GM19240 (cell line): Measurements from ENCODE around the gene TSPAN32.

ENCODE experiments used
- DNase-seq: peaks from one replicate; pipeline ENCODE4 v3.0.0; 2011; ENCODE audit warnings: low spot score; ENCODE audit not compliant: insufficient read length

The TSPAN32 gene, protein sequence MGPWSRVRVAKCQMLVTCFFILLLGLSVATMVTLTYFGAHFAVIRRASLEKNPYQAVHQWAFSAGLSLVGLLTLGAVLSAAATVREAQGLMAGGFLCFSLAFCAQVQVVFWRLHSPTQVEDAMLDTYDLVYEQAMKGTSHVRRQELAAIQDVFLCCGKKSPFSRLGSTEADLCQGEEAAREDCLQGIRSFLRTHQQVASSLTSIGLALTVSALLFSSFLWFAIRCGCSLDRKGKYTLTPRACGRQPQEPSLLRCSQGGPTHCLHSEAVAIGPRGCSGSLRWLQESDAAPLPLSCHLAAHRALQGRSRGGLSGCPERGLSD

DNA sequence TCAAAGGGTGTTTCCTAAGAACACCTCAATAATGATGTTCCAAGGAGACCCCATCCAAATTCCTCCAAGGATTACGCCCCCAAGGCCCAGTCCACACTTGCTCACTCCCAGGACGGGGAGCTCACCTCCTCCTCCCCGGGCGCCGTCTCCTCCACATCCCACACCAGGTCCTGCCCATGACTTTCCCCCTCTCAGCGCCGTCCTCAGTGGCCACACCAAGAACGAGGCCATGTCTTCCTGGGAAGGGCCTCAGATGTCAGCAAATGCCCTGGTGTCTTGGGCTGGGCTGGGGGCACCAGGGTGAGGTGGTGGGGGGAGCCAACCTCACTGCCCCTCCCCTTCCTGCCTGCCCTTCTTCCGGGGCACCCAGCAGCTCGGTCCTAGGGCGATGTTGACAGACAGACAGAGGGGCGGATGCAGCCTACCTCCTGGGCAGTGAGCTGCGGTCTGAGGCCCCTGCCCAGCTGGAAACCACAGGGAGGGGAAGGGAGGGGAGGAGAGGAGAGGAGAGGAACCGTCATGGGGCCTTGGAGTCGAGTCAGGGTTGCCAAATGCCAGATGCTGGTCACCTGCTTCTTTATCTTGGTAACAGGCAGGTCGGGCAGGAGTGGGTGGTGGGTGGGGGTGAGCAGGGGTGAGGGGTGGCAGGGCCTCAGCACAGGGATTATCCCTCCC lies at the start of gene TSPAN32, which contains the start of gene C11orf21:
TSPAN32 (plus strand) TSS at position 383 of the 675 bp plus-strand sequence; CDS start at position 520, 137 bp downstream.
C11orf21 (minus strand) TSS at position 288 of the 675 bp plus-strand sequence; CDS start at position 178, 110 bp downstream.
- DNase-seq = no peak

DNA sequence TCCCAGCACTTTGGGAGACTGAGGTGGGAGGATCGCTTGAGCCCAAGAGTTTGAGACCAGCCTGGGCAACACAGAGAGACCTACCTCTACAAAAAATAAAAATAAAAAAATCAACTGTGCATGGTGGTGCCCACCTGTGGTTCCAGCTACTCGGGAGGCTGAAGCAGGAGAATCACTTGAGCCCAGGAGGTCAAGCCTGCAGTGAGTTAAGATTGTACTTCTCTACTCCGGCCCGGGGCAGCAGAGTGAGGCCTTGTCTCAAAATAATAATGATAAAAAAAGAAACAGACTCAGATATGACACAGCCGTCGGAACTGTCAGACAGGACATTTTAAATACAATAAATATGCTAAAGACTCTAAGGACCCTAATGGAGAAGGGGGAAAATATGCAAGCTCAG lies 49.8 kb upstream of the TSPAN32 start:
- no peak for DNase-seq

DNA sequence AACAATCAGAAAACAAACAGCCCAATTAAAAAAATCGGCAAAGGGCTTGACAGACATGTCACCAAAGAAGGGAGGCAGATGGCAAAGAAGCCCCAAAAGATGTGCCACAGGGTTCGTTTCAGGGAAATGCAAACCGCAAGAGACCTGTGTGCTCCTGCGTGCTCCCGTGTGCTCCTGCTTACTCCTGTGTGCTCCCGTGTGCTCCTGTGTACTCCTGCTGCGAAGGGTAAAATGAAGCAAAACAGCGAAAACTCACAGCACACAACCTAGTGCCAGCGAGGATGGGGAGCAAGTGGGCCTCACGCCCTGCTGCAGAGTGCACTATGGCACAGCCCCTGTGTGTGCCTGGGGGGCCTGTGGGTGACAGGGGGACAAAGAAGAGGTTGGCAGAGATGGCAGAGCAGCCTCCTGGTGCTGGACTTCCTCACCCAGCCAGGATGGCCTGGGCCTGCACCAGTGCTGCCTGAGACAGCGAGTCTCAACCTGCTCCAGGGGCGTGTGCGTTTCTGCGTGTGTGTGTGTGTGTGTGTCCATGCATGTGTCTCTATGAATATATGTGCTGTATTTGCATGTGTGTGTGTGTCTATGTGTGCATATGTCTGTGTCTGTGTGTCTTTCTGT lies 45.4 kb upstream of the TSPAN32 start:
- no peak for DNase-seq

DNA sequence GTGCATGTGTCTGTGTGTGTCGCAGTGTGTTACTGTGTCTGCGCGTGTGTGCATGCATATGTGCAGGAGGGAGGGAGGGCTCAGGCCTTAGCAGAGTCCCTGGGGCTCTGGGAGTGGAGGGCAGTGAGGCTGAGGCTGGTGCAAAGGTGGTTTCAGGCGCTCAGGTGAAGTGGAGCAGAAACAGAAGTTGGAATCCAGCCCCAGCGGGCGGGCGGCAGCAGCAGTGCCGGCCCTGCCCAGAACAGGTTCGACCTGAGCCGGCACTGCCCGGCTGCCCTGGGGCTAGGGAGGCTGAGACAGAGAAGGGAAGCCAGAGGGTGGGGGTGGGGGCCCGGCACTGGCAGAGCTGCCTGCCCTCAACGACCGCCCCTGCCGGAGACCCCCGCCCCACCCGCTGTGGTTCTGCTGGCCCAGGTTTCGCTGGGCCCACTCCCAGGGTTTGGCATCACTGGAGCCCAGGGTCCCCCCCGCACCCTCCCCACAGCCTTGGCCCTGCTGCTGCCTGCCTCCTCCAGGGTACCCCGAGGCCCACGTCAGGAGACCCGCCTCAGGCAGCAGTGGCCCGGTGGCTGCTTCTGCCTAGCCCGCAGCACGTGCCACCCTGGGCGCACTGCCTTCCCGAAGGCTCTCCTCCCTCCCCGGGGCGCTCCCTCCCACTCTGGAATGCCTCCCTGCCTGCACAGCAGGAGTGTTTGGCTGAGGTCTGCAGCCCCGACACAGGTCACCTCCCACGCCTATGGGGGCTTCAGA lies 44.7 kb upstream of the TSPAN32 start:
- DNase-seq = no peak

DNA sequence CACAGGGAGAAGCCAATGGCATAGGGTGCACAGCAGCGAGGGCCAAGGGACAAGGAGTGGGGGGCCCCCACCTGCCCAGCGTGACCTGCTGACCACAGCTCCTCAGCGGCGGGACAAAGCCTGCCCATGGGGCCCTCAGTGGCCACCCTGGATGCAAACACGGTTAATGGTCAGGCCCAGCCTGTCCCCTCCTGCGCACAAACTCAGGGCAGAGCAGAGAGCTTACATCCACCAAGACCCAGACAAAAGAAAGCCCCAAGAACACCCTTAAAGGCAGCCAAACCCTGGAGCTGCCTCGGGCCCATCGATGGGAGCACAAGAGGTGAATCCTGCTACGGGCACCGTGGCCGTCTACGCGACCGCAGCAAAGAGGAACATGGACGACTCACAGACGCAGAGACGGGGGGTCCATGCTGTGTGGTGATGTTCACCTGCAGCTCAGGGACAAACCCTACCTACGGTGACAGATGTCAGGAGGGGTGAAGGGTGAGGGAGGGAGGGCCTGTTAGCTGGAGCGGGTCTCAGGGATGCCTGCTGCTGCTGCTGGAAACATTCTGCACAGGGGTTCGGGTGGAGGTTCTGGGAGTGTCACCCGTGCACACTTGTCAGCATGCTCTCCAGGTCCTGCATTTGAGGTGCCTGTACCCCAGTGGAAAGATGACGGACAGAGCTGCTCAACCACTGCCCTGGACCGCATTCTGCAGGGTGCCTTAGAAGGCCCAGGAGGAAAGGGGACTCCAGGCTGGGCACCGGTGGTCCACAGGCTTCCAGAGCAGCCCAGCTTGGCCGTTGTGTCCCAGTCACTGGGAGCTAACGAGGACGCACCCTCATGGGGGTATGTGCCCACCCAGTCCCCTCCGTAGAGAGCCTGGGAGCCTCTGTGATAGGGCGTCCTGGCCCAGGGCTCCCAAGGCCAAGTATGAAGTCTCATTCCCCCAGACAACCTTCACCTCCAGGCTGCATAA lies 43.0 kb upstream of the TSPAN32 start:
- DNase-seq = no peak

DNA sequence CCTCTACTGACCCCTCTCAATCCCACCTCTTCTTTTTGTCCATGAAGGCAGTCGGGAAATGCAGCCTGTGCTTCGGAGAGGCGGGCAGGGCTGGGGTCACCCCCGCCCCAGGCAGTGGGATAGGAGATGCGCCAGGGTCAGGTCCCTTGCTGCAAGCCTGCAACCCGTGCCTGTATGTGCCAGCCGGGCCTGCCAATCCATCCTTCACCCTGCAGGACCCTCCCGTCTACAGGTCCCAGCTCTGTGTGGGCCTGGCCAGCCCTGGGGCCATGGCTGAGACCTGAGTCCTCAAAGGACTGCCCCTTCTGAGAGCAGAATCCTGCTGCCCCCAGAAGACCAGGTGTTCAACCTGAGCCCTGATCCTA lies 42.4 kb upstream of the TSPAN32 start:
- DNase-seq = no peak

DNA sequence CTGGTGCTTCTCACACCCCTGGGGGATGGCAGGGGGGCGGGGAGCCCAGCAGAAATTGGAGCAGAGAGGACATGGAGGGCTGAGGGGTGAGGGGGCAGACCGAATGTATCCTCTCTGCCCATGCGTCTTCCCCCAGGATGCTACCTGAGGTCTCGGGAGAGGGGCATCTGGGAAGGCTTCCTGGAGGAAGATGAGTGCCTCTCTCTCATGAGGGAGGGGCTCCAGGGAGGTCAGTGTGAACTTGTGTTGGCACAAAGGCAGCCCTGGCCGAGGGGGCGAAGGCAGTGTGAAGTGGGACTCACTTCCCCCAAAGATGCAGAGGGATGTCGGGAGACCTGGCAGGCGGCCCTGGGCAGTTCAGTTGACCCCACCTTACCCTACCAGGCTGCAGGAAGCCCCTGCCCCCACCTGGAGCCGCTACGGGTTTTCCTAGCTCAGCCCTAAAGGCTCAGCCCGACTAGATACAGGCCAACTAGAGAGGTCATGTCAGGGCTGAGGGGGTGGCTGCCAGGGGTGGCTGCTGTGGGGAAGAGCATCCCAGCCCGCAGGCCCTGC lies 41.8 kb upstream of the TSPAN32 start:
- DNase-seq = no peak

DNA sequence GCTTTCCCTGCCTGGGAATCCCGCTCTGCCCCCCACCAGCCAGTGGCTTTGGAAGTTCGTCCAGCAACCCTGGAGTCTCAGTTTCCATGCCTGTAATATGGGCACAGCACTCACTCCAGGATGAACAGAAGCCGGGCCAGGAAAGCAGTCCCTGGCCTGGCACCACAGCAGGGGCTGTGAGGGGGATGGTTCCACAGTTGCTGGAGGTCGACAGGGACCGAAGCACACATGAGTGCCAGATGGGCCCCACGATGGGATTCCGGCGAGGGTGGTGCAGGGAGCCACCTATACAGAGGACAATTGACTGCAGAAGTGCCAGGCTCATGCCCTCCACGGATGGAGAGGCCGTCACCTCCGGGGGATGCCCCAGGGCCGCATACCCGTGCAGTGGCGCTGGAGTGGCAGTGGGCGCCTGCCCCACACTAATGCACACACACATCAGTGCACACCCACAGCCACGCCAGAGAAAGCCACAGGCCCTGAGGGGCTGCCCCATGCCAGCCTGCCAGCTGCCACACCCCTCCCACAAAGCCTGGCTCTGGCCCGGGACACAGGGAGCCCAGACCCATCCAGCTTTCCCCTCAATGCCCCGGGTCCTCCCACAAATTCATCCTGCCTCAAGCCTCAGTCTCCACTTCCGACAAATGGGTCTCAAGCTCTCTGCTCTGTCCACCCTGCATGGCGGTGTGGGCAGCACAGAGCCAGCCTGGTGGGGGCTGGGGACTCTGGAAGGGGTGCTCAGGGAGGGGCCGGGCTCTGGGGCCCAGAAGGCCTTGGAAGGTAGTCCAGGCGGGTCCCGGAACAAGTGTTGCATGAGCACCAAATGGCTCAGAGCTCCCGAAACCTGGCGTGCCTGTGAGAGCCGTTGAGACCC lies 41.1 kb upstream of the TSPAN32 start:
- DNase-seq = no peak

DNA sequence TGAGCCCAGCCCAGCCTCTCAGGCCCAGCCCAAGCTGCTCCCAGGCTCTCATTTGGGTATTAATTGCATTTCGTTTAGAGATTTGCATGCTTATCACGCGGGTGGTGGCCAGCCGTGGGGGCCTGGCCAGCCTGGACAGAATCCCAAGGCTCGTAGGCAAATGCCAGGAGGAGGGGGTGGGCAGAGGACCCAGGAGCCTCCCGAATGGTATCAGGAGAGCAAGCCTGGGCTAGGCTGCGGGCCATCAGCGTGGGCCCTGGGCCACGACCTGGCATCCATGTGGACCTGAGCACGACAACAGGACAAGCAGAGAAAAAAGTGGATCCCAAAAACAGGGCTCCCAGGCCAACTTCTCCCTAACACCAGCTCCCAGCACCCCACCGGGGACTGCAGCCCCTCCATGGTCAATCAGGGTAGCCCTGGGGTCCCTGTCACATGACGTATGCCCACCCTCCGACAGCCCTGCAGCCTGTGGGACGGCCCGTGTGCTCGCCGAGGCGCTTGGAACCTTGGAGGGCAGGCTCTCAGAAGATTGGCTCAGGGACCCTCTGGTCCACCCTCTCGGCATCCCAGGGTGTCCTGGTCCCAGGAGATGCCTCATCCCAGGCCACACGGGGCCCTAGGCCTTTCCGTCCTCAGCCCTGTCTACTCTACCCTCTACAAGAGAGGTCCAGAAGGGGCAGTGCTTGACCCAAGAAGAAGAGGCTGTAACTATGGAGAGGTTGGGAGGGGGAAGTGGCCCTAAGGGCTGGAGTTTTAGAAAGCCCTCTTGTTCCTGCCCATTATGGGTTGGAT lies 40.2 kb upstream of the TSPAN32 start:
- DNase-seq = no peak

DNA sequence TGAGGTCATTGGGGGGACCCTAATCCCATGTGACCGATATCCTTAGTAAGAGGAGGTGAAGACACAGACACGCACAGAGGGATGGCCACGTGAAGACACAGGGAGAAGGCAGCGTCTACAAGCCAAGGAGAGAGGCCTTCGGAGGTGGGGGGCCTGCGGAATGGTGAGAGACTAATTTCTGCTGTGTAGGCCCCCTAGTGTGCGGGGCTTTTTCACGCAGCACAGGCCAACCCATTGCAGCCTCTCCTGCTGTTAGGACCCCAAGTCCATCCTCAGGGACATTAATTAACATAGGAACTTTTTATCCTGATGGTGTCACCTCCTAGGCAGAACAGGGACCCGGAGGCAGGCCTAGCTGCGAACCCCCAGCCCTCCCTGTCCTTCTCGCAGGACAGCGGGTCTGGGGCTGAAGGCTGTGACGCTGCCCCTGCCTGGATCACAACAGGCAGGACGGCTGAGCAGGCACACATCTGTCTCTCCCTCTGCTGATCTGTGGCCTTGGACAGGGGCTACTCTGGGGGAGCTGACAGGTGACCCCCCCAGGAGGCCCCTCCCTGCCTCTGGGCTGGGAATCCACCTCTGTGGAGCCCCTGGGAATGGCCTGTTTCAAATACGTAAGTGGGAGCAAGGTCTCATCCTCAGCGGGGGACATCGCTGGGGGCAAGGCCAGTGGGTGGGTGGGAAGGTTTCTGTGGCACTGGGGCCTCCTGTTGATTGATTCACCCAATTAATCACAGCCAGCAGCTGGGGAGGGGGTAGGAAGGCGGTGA lies 39.3 kb upstream of the TSPAN32 start:
- no peak for DNase-seq

DNA sequence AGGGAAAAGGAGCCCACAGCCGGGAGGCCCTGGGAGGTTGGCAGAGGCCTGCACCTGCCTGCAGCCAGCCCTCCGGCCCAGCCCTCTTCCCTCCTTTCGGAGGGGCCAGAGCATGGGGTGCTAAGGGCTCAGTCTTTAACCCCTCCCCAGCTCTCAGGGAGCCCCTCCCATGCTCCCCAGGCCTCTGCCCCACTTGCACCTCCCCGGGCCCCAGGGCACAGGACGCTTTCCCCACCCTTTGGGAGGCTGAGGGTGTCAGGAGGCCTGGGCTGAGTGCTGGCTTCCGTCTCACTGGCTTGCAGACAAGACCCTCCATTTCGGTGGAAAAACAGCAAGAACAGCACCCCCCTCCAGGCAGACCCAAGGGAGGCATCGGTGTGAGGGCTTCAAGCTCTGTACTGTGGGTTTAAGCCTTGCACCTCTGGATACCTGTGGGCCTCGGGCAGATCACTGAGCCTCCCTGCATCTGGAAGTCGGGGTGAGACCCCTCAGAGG lies 38.7 kb upstream of the TSPAN32 start:
- no peak for DNase-seq

DNA sequence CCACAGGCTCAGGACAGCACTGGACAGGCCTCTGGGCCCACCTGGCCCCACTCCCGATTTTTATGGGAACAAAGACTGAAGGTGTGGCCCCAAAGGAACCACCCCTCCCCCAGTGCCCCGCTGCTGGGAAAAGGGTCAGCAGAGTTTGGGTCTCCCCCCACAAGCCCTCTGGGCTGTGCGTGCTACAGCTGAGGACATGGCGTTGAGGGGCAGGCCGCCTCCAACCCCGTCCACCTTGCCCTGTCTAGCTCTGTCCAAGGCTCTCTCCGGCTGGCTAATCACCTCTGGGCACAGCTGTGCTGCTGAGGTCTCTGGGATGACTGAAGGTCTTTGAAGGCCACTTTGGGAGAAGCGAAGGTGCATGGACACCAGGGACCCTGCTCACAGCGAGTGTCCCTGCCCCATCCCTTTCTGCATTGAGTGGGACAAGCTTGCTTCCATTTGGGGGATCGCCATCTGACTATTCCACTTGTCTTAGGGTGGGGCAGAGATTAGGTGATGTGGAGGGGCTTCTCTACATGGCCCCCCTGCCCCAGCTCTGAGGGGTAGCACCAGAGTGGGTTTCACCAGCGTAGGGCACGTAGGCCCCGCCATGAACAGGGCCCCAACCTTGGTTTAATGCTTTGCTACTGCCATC lies 38.0 kb upstream of the TSPAN32 start:
- no peak for DNase-seq

DNA sequence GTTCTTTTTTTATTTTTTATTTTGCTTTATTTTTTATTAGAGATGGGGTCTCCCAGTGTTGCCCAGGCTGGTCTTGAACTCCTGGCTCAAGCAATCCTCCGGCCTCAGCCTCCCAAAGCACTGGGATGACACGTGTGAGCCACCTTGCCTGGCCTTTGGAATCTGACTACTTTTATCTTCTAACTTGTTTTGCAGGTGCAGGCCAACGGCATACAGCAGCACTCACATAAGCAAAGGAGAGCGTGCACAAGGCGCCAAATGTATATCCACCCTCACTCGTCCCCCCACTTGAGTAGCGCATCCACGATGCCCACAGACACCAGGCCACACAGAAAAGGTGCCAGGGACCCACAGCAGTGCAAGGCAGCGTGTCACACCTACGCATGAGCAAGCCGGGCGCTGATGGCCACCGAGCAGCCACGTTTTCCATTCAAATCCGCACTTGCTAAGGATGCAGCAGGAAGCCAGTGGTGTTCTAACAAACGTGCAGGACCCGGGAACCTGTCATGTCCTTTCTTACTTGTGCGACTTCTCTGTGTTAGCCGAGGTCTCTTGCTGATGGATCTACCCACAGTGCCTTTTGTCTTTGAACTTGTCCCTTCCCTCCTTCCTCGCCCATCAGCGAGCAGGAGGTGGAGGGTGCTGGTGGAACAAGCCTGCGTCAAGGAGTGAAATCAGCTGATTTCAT lies 37.3 kb upstream of the TSPAN32 start:
- no peak for DNase-seq

DNA sequence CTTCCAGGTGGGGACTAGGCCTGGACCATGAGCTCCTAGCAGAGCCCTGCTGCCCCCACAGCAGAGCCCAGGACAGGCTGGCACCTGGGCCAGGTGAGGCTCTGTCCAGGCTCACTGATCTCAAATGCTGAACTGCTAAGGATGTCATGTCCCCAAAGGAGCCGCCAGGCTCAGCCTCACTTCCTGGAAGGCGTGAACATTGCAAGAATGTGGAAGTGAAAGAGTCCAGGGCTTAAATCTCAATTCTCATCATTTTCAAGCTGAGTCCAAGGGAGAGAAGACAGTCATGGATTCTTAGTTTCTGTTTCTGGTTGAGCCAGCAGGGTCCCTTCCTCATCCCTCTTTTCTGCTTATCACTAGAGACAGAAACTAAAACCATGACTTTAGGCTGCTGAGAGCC lies 36.4 kb upstream of the TSPAN32 start:
- DNase-seq = peak; percentile 41

DNA sequence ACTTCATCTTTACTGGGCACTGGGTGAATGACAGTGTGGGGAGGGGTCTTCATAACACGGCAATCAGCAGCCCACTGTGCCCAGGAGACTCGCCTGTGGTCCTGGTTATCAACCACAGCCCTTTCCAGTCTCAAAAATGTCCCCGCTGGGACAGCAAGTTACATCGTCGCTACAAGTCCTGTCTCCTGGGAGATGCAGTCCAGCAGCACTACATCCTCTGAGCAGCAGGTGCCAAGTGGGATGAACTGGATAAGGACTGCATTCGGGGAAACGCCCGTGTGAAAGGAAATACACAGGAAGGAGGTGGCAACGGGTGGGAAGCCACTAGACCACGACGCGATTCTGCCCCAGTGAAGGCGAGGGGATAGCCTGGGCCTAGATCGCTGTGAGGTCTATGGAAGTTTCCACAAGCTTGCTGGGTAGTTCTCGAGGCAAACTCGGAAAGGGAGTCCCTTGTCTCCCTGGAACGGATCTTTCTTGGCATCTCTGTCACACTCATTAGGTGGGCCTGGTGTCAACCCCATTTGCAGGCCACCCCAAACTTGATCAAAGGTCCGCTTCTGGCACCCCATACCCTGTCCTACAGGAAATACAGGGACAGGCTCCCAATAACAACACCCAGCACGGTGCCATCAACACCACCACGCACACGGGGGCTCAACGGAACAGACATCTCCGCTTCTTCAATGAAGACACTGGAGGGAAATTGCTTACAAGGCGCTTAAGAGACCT lies 35.8 kb upstream of the TSPAN32 start:
- DNase-seq = no peak
